ENCODE measurements around the gene TALDO1. TPM values are rescaled to one million over a fixed set of nuclear protein-coding genes. Genes with fewer than 3 reads are reported as not detected.
A peak's percentile ranks its signal among the peaks of the same experiment; 100 is the strongest.
"Not testable (repeated sequence)": the region's sequence is repeated elsewhere in the genome, so short reads cannot be mapped to it uniquely, and the experiment has no call there.

Gene TALDO1
- total RNA-seq, 1 experiment from 2014 or later: 314 TPM

GRCh38 chr11:729492-730074 is 17.7 kb upstream of the TALDO1 start:
- Mint-ChIP-seq H3K4me3 (no peak overlapping the region), H3K27me3 (ENCODE audit: low read depth) (peaks cover 8% of the 10 kb centered on the region), H3K36me3 (peaks cover 3% of the 10 kb centered on the region; the same call in 1 of the 2 replicates), H3K27ac (0 out of 2 replicates have a peak overlapping the region, but pooled peaks have one; percentile 32), H3K9me3 (no peaks in the 10 kb centered on the region), H3K4me1 (peaks cover 6% of the 10 kb centered on the region)
- ATAC-seq (no peak), DNase-seq (ENCODE audit: low spot score) (no peak)
- POLR2A ChIA-PET: no interaction called here
- CTCF ChIA-PET: interaction anchor here (2.0 to 6.6 kb wide), 2 partner anchors 26 to 35 kb away, joined by 6 to 94 read pairs; no protein-coding TSS in a partner anchor
- TF ChIP-seq MYBL2 (CRISPR knock-in tag; IDR thresholded peaks at IDR 0.05) (no peak), JAZF1 (CRISPR knock-in tag; IDR thresholded peaks at IDR 0.05) (no peak), HMGA2 (CRISPR knock-in tag; IDR thresholded peaks at IDR 0.05) (no peak), CBFB (CRISPR knock-in tag; IDR thresholded peaks at IDR 0.05; ENCODE audit: low read depth) (no peak)
- TF ChIP-seq, protein P1, sequence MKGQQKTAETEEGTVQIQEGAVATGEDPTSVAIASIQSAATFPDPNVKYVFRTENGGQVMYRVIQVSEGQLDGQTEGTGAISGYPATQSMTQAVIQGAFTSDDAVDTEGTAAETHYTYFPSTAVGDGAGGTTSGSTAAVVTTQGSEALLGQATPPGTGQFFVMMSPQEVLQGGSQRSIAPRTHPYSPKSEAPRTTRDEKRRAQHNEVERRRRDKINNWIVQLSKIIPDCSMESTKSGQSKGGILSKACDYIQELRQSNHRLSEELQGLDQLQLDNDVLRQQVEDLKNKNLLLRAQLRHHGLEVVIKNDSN (CRISPR knock-in tag; IDR thresholded peaks at IDR 0.05): no peak

DNA sequence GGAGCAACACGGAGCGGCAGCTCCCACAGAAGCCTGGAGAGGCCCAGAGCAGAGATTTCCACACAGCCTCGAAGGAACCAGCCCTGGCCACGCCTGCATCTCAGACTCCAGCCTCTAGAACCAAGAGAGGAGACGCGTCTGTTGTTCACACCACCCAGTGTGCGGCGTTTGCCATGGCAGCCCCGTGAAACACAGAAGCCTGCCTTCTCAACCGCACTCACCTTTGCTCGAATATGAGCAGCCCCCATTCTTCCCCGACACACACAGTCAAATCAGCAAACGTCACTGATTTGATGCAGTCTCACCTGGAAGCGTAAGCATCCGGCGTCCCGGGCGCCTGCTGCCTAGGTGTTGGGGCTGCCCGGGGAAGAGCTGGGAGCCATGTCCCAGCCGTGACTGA is 14.2 kb upstream of the TALDO1 start:
- ChIA-PET POLR2A (interaction anchor here (0.6 to 0.8 kb wide), 2 partner anchors 15 to 318 kb away, joined by 3 read pairs; partner anchors contain the start of gene TALDO1), CTCF (interaction anchor here (0.8 to 1.0 kb wide), 3 partner anchors 10 to 71 kb away, joined by 3 read pairs; no protein-coding TSS in a partner anchor)
- H3K4me3 Mint-ChIP-seq: no peak overlapping the region
- H3K27ac Mint-ChIP-seq: no peak overlapping the region
- 0 out of 2 replicates have a peak, but pooled peaks cover 4% of the 10 kb centered on the region for H3K27me3 Mint-ChIP-seq (ENCODE audit: low read depth)
- ATAC-seq: no peak
- peaks cover 4% of the 10 kb centered on the region; the same call in 1 of the 2 replicates for H3K9me3 Mint-ChIP-seq
- TF ChIP-seq ZNF232 (CRISPR knock-in tag; IDR thresholded peaks at IDR 0.05): no peak
- no peak for TF ChIP-seq ZNF416 (CRISPR knock-in tag; IDR thresholded peaks at IDR 0.05)
- TF ChIP-seq GABPB1 (CRISPR knock-in tag; IDR thresholded peaks at IDR 0.05): no peak
- no peak for TF ChIP-seq CREM (CRISPR knock-in tag; IDR thresholded peaks at IDR 0.05)
- TF ChIP-seq CTCF (IDR thresholded peaks at IDR 0.05): no peak
- no peak for TF ChIP-seq AR (CRISPR knock-in tag; IDR thresholded peaks at IDR 0.05)
- TF ChIP-seq NFYB (CRISPR knock-in tag; conservative IDR thresholded peaks at IDR 0.05; ENCODE audit: low read depth): no peak
- no peak for TF ChIP-seq PRRX2 (CRISPR knock-in tag; IDR thresholded peaks at IDR 0.05)
- TF ChIP-seq ZNF396 (CRISPR knock-in tag; IDR thresholded peaks at IDR 0.05; ENCODE audit: borderline replicate concordance): no peak
- no peak for TF ChIP-seq EMX1 (CRISPR knock-in tag; IDR thresholded peaks at IDR 0.05)
- TF ChIP-seq, protein P2, sequence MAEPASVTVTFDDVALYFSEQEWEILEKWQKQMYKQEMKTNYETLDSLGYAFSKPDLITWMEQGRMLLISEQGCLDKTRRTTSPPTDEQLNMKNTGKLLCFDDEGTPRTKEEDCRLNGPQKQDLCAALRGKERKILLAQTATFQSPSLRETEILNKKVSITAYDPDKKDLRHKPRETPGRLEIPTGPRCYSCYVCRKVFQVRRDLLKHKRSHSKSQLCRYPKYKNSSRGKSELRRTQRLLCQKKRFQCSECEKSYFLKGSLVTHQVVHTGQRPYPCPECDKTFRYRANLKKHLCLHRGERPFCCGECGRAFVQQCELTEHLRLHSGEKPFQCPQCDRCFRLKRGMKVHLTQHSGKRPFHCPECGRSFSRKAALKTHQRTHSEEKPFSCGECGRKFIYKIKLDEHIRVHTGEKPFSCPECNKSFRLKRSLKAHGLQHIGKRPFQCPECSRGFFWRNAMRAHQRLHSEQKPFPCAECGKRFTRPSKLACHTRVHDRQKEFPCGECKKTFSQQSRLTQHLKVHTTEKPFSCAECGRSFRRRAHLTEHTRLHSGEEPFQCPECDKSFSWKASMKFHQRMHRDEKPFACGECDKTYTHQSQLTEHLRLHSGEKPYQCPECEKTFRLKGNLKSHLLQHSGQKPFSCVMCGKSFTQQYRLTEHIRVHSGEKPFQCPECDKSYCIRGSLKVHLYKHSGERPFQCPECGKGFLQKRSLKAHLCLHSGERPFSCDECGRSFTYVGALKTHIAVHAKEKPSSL (CRISPR knock-in tag; conservative IDR thresholded peaks at IDR 0.05): no peak
- no peak for TF ChIP-seq JAZF1 (CRISPR knock-in tag; IDR thresholded peaks at IDR 0.05)
- no peak for TF ChIP-seq TP53 (CRISPR knock-in tag; IDR thresholded peaks at IDR 0.05)
- no peak for TF ChIP-seq OVOL2 (CRISPR knock-in tag; IDR thresholded peaks at IDR 0.05; ENCODE audit: borderline replicate concordance)
- TF ChIP-seq RELA (CRISPR knock-in tag; IDR thresholded peaks at IDR 0.05; ENCODE audit: borderline replicate concordance): no peak
- no peak for TF ChIP-seq CBFB (CRISPR knock-in tag; IDR thresholded peaks at IDR 0.05; ENCODE audit: low read depth)
- no peak for TF ChIP-seq KAT7 (CRISPR knock-in tag; IDR thresholded peaks at IDR 0.05; ENCODE audit: borderline replicate concordance)
- TF ChIP-seq ZNF138 (CRISPR knock-in tag; conservative IDR thresholded peaks at IDR 0.05): no peak
- no peak for TF ChIP-seq ZNF121 (CRISPR knock-in tag; IDR thresholded peaks at IDR 0.05)
- DNase-seq (ENCODE audit: low spot score): no peak
- H3K36me3 Mint-ChIP-seq: peaks cover 7% of the 10 kb centered on the region
- H3K4me1 Mint-ChIP-seq: 0 out of 2 replicates have a peak, but pooled peaks cover 8% of the 10 kb centered on the region

DNA sequence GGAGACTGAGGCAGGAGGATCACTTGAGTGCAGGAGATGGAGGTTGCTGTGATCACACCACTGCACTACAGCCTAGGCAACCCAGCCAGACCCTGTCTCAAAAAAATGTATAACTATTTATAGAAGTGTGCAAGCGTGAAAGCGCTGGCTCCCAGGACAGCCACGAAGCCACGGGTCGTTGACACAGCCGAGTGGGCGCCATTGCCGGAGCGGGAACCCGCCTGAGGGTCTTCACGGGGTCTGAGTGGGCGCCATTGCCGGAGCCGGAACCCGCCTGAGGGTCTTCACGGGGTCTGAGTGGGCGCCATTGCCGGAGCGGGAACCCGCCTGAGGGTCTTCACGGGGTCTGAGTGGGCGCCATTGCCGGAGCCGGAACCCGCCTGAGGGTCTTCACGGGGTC is 12.7 kb upstream of the TALDO1 start:
- POLR2A ChIA-PET; H3K27ac Mint-ChIP-seq; H3K4me3 Mint-ChIP-seq; H3K27me3 Mint-ChIP-seq (ENCODE audit: low read depth); ATAC-seq; H3K9me3 Mint-ChIP-seq; H3K36me3 Mint-ChIP-seq; DNase-seq (ENCODE audit: low spot score); H3K4me1 Mint-ChIP-seq; CTCF ChIA-PET: not testable (repeated sequence)

Data from WTC11 (cell line).